A549 (cell line): Measurements from ENCODE around the gene CETN1.

ENCODE experiments used
- MAFK ChIP-seq: fragments of 450-650 bp; IDR thresholded peaks from 2 replicates; pipeline ENCODE4 v1.6.1; 2014; ENCODE audit not compliant: partially characterized antibody
- ZSCAN20 ChIP-seq: fragments of 250-450 bp; sonication (Bioruptor Pico); IDR thresholded peaks from 2 replicates; pipeline ENCODE4 v1.8.0; 2022; ENCODE audit warnings: mild to moderate bottlenecking, moderate library complexity
- TF ChIP-seq, protein P1 (sequence below): fragments of >200 bp; sonication (Bioruptor Twin); formaldehyde crosslinking; IDR thresholded peaks from 3 replicates; pipeline ENCODE4 v1.5.1; 2016

DNA sequence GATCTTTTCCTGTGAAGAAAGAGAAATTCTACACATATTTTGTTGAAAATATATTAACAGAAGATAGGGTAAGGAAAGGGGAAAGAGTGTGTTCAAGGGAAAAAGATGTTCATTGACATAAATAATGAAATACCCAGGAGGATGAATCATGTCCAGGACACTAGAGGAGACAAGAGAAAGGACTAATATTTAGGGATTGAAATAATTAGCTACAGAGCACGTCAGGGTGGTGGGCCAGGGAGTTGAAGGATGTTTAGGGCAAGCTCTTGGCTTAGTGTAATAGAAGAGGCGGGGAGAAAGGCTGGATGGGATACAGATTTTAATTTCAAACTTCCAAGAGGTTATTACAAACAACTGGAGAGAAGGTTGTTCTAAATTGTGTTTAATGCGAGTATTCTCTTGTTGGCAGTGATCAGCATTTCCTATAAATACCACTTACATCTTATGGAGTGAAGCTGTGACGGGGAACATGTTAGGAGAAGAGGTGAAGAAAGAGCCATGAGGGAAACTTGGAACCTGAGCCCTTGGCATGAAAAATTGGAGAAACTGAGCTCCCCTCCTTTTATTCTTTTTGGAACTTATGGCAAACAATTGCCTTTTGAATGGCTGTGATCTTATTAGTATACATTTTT, 36.6 kb upstream of the CETN1 start:
- TF ChIP-seq, protein P1, sequence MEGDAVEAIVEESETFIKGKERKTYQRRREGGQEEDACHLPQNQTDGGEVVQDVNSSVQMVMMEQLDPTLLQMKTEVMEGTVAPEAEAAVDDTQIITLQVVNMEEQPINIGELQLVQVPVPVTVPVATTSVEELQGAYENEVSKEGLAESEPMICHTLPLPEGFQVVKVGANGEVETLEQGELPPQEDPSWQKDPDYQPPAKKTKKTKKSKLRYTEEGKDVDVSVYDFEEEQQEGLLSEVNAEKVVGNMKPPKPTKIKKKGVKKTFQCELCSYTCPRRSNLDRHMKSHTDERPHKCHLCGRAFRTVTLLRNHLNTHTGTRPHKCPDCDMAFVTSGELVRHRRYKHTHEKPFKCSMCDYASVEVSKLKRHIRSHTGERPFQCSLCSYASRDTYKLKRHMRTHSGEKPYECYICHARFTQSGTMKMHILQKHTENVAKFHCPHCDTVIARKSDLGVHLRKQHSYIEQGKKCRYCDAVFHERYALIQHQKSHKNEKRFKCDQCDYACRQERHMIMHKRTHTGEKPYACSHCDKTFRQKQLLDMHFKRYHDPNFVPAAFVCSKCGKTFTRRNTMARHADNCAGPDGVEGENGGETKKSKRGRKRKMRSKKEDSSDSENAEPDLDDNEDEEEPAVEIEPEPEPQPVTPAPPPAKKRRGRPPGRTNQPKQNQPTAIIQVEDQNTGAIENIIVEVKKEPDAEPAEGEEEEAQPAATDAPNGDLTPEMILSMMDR, result no peak
- no peak for TF ChIP-seq ZSCAN20 (CRISPR knock-in tag)
- TF ChIP-seq MAFK, result no peak
